ENCODE results near the gene KCNE4. TPM values are rescaled to one million over a fixed set of nuclear protein-coding genes. Genes with fewer than 3 reads are reported as not detected.

KCNE4 gene
- total RNA-seq, 4 donors from 2014 or later, result 1.9 to 16.6 (median 10.3) TPM

DNA sequence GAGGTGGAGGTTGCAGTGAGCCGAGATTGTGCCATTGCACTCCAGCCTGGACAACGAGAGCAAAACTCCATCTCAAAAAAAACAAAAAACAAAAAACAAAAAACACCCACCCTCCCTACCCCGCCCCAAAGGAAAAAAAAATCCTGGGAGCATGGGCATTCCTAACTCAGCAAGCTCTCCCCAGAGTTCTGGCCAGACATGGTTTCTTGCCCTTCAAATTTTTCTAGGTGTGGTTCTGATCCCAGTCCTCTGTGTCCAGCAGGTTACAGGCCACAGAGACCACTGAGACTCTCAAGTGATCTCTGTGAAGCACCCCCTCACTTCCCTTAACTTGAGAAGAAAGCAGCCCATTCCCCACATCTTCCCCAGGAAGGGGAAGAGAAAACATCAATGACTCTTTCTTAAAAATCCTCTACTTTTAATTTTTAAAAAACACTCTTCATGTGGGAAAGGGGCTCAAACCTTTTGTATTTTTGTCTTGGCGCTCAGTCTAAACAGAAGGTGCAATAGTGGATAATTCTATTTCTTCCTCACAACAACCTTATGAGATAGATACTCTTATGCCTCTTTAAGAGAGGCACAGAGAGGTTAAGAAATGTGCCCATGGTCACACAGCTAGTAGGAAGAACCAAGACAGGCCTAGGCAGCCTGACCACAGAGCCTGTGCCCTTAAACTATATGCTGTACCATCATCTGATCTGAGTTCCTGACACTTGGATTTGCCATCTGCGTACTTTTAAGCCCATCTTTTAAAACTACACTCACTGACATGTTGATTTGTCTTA is 6.9 kb upstream of the KCNE4 start:
- no peak for TF ChIP-seq CTCF (IDR thresholded peaks at IDR 0.05)
- no peak for ATAC-seq (ENCODE audit: low FRiP score)
- no peak for DNase-seq (ENCODE audit: low spot score)

GRCh38 chr2:223046470-223047040 is 5.4 kb upstream of the KCNE4 start:
- no peak for DNase-seq (ENCODE audit: low spot score)
- no peak for TF ChIP-seq CTCF (IDR thresholded peaks at IDR 0.05)
- ATAC-seq (ENCODE audit: low FRiP score), result no peak

GRCh38 chr2:223047260-223047761 is 4.7 kb upstream of the KCNE4 start:
- no peak for DNase-seq (ENCODE audit: low spot score)
- TF ChIP-seq CTCF (IDR thresholded peaks at IDR 0.05), result no peak
- ATAC-seq (ENCODE audit: low FRiP score), result peak; percentile 79

GRCh38 chr2:223048519-223048918 is 3.5 kb upstream of the KCNE4 start:
- DNase-seq (ENCODE audit: low spot score) (no peak), ATAC-seq (ENCODE audit: low FRiP score) (no peak)
- TF ChIP-seq CTCF (IDR thresholded peaks at IDR 0.05), result no peak

GRCh38 chr2:223049356-223049755 is 2.6 kb upstream of the KCNE4 start:
- DNase-seq (ENCODE audit: low spot score), result no peak
- no peak for ATAC-seq (ENCODE audit: low FRiP score)
- no peak for TF ChIP-seq CTCF (IDR thresholded peaks at IDR 0.05)

GRCh38 chr2:223050188-223050587 is 1.8 kb upstream of the KCNE4 start:
- DNase-seq (ENCODE audit: low spot score) (no peak), ATAC-seq (ENCODE audit: low FRiP score) (no peak)
- no peak for TF ChIP-seq CTCF (IDR thresholded peaks at IDR 0.05)
